ENCODE measurements around the gene MYADM.
A peak's percentile ranks its signal among the peaks of the same experiment; 100 is the strongest.

The MYADM gene

DNA sequence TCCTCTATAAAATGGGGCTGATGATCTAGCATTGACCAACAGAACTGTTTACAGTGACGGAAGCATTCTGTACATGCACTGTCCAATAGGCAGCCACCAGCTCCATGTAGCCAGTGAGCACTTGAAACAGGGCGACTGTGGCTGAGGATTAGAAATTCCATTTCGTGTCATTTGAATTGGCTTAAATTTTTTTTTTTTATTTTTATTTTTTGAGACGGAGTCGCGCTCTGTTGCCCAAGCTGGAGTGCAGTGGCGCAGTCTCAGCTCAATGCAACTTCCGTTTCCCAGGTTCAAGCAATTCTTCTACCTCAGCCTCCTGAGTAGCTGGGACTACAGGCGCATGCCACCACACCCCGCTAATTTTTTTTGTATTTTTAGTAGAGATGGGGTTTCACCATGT is 17.4 kb downstream of the MYADM start:
- no peak for DNase-seq (ENCODE audit: low read depth in 2 of 2)

GRCh38 chr19:53892301-53892980 is 24.8 kb downstream of the MYADM start:
- DNase-seq (ENCODE audit: low read depth in 2 of 2), result no peak

GRCh38 chr19:53892981-53893325 is 25.3 kb downstream of the MYADM start:
- no peak for DNase-seq (ENCODE audit: low read depth in 2 of 2)

DNA sequence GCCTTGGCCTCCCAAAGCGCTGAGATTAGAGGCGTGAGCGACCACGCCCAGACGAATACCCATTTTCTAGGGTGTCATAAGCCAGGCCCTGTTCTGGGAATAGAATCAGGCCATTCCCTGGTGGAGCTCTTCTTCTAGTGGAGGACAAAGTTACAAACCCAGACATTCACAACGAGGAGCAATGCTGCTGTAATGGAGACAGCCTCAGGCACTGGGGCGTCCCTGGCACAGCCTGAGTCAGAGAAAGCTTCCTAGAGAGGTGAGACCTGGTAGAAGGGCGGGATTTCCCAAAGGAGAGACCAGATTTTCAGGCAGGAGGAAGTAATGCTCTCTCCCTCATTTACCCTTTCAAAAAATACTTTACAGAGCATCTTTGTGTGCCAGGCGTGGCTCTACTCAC is 27.0 kb downstream of the MYADM start:
- no peak for DNase-seq (ENCODE audit: low read depth in 2 of 2)

GRCh38 chr19:53896682-53897081 is 29.0 kb downstream of the MYADM start:
- no peak for DNase-seq (ENCODE audit: low read depth in 2 of 2)

DNA sequence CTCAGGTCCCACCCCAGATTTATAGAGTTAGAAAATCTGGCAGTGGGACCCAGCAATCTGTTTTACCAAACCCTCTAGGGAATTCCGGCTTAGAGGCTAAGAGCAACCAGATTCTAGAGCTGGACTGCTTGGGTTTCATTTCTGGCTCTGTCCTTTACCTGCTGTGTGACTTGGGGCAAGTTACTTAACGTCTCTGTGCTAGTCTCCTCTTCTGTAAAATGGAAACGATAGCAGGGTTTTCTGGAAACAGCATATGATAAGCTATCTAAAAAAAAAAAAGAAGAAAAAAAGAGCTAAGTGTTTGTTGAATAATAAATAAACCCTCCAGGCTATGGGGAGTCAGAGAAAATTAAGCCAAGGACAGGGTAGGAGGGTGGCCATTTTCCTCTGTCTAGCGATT is 29.8 kb downstream of the MYADM start:
- DNase-seq (ENCODE audit: low read depth in 2 of 2), result no peak

DNA sequence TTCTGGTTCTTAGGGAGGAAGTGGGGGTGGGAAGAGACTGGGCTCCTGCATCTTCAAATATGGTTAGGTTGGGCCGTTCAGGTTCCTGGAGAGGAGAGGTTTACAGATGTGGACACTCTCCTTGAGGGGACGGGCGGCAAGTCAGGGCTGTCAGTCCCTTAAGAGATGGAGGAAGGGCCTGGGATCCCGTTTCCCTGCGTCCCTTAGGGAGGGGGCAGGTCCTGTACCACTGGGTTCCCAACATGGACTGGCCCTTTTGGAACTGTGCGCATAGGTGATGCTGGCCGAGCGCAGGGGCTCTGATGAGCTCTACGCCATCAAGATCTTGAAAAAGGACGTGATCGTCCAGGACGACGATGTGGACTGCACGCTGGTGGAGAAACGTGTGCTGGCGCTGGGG is 30.5 kb downstream of the MYADM start:
- no peak for DNase-seq (ENCODE audit: low read depth in 2 of 2)

DNA sequence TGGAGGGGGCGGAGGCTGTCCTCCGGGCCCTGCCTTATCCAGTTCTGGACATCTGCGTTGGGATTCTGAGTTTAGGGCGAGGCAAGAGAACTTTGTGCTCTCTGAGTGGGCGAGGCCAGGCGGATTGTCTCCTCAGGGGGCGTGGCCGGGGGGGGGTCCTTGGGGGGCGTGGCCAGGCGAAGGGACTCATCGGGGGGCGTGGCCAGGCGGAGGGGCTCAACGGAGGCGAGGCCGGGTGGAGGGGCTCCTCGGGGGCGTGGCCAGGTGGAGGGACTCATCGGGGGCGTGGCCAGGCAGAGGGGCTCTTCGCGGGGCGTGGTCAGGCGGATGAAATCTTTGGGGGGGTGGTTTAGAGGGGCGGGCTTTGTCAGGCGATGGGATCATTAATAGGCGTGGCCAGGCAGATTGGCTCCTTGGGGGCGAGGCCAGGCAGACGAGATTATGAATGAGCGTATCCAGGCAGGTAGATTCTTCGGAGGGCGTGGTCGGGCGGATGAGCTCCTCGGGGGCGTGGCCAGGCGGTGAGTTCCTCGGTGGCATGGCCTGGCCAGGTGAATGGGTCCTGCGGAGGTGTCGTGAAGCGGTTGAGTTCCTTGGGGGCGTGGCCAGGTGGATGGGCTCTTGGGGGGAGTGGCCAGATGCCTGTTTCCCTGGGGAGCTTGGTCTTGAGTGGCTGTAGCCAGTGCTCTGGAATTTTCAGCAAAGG is 31.1 kb downstream of the MYADM start:
- no peak for DNase-seq (ENCODE audit: low read depth in 2 of 2)

DNA sequence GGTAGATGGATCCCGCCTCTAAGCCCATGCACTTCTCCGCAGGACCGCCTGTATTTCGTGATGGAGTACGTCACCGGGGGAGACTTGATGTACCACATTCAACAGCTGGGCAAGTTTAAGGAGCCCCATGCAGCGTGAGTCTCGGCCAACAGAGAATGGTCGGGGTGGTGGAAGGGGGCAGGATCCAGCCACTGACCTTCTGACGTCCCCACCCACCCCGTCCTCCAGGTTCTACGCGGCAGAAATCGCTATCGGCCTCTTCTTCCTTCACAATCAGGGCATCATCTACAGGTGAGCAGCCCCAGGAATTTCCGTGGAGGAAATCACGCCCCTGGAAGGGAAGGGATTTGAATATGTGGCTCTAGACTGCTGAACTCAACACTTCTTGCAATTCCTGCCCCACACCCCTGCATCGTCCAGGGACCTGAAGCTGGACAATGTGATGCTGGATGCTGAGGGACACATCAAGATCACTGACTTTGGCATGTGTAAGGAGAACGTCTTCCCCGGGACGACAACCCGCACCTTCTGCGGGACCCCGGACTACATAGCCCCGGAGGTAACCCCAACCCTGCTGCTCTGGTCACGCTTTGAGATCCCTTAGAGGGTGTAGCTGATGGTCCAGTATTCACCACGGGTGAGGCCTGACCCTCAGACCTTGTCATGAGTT is 32.6 kb downstream of the MYADM start:
- DNase-seq (ENCODE audit: low read depth in 2 of 2), result no peak

DNA sequence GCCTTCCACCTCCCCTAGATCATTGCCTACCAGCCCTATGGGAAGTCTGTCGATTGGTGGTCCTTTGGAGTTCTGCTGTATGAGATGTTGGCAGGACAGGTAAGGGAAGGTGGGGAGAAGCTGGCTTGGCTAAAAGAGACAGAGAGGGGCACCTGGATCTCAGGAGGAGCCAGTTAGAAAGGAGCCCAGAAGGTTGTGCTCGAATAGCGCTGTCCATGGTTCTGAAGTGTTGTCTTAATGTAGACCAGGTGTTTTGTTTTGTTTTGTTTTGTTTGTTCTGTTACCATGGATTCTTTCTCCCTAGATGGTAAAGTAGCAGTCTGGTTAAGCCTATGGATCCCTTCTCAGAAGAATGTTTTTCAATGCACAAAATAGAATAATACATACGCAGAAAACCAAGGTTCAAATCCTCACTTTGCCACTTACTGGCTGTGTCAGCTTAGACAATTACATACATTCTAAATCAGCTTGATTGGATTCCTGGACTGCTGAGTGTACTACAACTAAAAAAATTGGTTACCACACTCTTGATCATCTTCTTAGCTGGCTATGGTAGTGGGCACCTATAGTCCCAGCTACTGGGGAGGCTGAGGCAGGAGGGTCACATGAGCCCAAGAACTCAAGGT is 35.5 kb downstream of the MYADM start:
- DNase-seq (ENCODE audit: low read depth in 2 of 2), result no peak

GRCh38 chr19:53904909-53905308 is 37.2 kb downstream of the MYADM start:
- DNase-seq (ENCODE audit: low read depth in 2 of 2), result no peak

DNA sequence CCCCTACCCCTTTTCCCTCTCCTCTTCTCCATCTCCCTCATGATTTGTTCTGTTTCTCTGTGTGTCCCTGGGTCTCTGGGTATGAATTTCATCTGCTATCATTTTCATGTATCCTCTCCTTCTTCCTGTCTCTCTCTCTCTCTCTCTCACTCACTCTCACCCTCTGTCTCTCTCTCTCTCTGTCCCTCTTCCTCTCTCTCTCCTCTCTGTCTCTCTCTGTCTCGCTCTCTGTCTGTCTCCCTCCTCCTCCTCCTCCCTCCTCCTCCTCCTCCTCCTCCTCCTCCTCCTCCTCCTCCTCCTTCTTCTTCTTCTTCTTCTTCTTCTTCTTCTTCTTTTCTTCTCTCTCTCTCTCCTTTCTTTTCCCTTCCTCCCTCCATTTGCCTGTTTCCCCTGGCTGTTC is 38.1 kb downstream of the MYADM start:
- DNase-seq (ENCODE audit: low read depth in 2 of 2), result no peak

GRCh38 chr19:53906211-53907192 is 38.8 kb downstream of the MYADM start:
- peak; percentile 35 to 69 for DNase-seq (ENCODE audit: low read depth in 2 of 2)

GRCh38 chr19:53907193-53907581 is 39.5 kb downstream of the MYADM start:
- DNase-seq (ENCODE audit: low read depth in 2 of 2), result no peak

GRCh38 chr19:53907690-53908089 is 40.0 kb downstream of the MYADM start:
- no peak for DNase-seq (ENCODE audit: low read depth in 2 of 2)

- DNase-seq (ENCODE audit: low read depth in 2 of 2), result peak; percentile 31 to 59
These were observed 40.6 kb downstream of the MYADM start for GRCh38 chr19:53908106-53908934.

DNA sequence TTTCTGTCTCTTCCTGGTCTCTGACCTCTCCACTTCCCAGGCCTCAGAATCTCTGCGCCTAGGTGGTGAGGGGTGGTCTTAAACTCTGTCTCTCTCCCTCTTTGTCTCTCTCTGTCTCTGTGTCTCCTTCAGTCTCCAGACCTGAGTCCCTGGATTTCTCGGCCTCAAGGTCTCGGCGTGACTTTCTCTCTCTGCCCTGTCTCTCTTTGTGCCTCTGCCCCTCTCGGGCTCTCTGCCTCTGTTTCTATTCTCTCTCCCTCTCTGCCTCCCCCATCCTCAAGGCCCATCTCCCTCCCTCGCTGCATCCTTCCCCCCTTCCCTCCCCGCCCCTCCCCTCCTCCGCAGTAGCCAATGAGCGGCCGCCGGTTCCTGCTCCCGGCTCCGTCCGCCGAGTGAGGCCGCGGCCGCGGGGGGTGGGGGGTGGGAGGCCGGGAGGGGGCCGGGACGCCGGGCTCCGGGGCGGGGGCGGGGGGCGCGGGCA is 41.3 kb downstream of the MYADM start, which contains the start of gene CACNG7:
CACNG7 (plus strand) TSS at position 344 of the 481 bp plus-strand sequence. CDS start 3,554 bp downstream, outside the sequence.
- DNase-seq (ENCODE audit: low read depth in 2 of 2), result no peak

DNA sequence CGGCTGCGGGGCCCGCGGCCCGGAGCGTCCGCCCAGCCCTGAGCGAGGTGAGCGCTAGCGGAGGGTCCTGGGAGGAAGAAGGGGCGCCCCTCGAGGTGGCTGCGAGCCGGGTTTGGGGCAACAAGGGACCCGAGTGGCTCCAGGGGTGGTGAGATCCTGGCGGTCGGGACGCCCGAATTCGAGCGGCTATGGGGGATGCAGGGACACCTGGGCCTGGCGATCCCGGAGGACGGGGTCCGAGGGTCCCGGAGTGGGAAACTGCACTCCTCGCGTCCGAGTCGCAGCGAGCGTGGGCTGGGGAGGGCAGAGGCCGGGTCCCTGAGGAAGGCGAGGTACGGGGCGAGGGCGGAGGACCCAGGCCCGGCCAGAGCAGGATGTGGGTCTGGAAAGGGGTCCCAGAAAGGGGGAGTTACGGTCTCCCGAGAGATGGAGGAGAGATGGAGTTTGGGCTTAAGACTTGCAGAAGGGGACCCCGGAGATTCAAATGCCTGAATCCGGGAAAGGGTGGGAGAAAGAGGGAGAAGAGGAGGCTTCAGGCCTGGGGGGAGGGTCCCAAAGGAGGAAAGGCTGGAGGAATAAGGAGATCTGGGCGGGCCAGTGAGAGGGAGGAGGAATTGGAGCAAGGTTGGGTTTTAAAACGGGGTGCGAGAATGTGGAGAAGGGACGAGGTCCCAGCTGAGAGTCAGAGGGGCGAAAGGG is 41.9 kb downstream of the MYADM start:
- DNase-seq (ENCODE audit: low read depth in 2 of 2), result no peak

- DNase-seq (ENCODE audit: low read depth in 2 of 2), result no peak
These were observed 42.5 kb downstream of the MYADM start for GRCh38 chr19:53910170-53910518.

GRCh38 chr19:53912653-53913052 is 45.0 kb downstream of the MYADM start:
- DNase-seq (ENCODE audit: low read depth in 2 of 2), result no peak
